ENCODE data around the gene POU2F2.

- TF ChIP-seq EZH2 (IDR thresholded peaks at IDR 0.05): no peak
- TF ChIP-seq YY1 (IDR thresholded peaks at IDR 0.05; ENCODE audit: extremely low read depth, insufficient replicate concordance, low read depth, low read length): no peak
These were observed 9.3 kb downstream of the POU2F2 start for GRCh38 chr19:42122691-42123607.
